ENCODE measurements around the gene OTOG.

DNA sequence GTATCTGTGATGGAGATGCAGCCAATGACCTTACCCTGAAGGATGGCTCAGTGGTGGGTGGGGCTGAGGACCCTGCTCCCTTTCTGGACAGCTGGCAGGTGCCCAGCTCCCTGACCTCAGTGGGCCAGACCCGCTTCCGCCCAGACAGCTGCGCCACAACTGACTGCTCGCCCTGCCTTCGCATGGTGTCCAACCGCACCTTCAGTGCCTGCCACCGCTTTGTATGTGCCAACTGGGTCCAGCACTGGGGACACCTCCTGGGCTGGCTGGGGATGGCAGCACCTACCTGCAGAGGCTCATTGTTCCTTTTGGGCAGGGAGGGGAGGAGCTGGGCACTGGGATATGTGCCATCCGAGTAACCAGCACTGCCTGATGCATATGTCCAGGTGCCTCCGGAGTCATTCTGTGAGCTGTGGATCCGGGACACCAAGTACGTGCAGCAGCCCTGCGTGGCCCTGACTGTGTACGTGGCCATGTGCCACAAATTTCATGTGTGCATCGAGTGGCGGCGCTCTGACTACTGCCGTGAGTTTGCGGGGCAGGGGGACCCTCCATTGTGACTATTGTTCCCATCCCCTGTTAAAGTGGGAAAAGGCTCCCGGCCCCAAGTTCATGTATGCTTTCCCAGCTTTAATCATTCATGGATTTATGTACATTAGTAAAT, 84.8 kb downstream of the OTOG start:
- TF ChIP-seq, protein P1, sequence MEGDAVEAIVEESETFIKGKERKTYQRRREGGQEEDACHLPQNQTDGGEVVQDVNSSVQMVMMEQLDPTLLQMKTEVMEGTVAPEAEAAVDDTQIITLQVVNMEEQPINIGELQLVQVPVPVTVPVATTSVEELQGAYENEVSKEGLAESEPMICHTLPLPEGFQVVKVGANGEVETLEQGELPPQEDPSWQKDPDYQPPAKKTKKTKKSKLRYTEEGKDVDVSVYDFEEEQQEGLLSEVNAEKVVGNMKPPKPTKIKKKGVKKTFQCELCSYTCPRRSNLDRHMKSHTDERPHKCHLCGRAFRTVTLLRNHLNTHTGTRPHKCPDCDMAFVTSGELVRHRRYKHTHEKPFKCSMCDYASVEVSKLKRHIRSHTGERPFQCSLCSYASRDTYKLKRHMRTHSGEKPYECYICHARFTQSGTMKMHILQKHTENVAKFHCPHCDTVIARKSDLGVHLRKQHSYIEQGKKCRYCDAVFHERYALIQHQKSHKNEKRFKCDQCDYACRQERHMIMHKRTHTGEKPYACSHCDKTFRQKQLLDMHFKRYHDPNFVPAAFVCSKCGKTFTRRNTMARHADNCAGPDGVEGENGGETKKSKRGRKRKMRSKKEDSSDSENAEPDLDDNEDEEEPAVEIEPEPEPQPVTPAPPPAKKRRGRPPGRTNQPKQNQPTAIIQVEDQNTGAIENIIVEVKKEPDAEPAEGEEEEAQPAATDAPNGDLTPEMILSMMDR (IDR thresholded peaks at IDR 0.05), result no peak
- TF ChIP-seq EZH2phosphoT487 (IDR thresholded peaks at IDR 0.05), result no peak

Measured in neural progenitor cell (in vitro differentiated cells).